Mesendoderm (in vitro differentiated cells): ENCODE results near the gene BAIAP2L2.
A peak's percentile ranks its signal among the peaks of the same experiment; 100 is the strongest.
"Not testable (repeated sequence)": the region's sequence is repeated elsewhere in the genome, so short reads cannot be mapped to it uniquely, and the experiment has no call there.

ENCODE experiments used
- DNase-seq: peaks from one replicate; pipeline ENCODE4 v3.0.0; 2013
- H2AK5ac ChIP-seq: 2 replicates; pipeline ENCODE4 v1.6.1; 2013; ENCODE audit warnings: low read length, inconsistent platforms
- H2BK120ac ChIP-seq: 2 replicates; pipeline ENCODE4 v1.6.1; 2013; ENCODE audit warnings: low read depth, mild to moderate bottlenecking, low read length, moderate library complexity, mixed read lengths
- H2BK15ac ChIP-seq: replicated peaks from 2 replicates; pipeline ENCODE4 v1.6.1; 2013; ENCODE audit warnings: low read depth, mild to moderate bottlenecking, moderate library complexity
- H2BK5ac ChIP-seq: 2 replicates; pipeline ENCODE4 v1.6.1; 2013; ENCODE audit warnings: low read length, inconsistent platforms
- H3K18ac ChIP-seq: 2 replicates; pipeline ENCODE4 v1.6.1; 2013; ENCODE audit warnings: mild to moderate bottlenecking, low read length, mixed read lengths
- H3K23ac ChIP-seq: one replicate; pipeline ENCODE4 v1.6.1; 2013; ENCODE audit warnings: low read length
- H3K27ac ChIP-seq: 2 replicates; pipeline ENCODE4 v1.5.1; 2013; ENCODE audit warnings: low read depth, mild to moderate bottlenecking, inconsistent platforms, low read length, moderate library complexity
- H3K27me3 ChIP-seq: 2 replicates; pipeline ENCODE4 v1.6.1; 2013; ENCODE audit warnings: low read length, control low read depth, mild to moderate bottlenecking, inconsistent platforms; ENCODE audit not compliant: insufficient read depth, poor library complexity
- H3K36me3 ChIP-seq: 2 replicates; pipeline ENCODE4 v1.6.1; 2013; ENCODE audit warnings: low read length, inconsistent platforms; ENCODE audit not compliant: control insufficient read depth, insufficient read depth
- H3K4ac ChIP-seq: one replicate; pipeline ENCODE4 v1.6.1; 2013; ENCODE audit warnings: low read depth, mild to moderate bottlenecking, low read length, moderate library complexity
- H3K4me1 ChIP-seq: 2 replicates; pipeline ENCODE4 v1.6.1; 2013; ENCODE audit warnings: low read depth, low read length, inconsistent platforms; ENCODE audit not compliant: control insufficient read depth
- H3K4me2 ChIP-seq: 2 replicates; pipeline ENCODE4 v1.6.1; 2013; ENCODE audit warnings: low read length
- H3K4me3 ChIP-seq: 2 replicates; pipeline ENCODE4 v1.5.1; 2013; ENCODE audit warnings: mild to moderate bottlenecking, low read length
- H3K56ac ChIP-seq: one replicate; pipeline ENCODE4 v1.6.1; 2013; ENCODE audit warnings: low read length
- H3K79me1 ChIP-seq: 2 replicates; pipeline ENCODE4 v1.6.1; 2013; ENCODE audit warnings: low read length, inconsistent platforms
- H3K79me2 ChIP-seq: 2 replicates; pipeline ENCODE4 v1.6.1; 2013; ENCODE audit warnings: mild to moderate bottlenecking, low read length; ENCODE audit not compliant: control insufficient read depth, insufficient read depth
- H3K9ac ChIP-seq: 2 replicates; pipeline ENCODE4 v1.6.1; 2013; ENCODE audit warnings: low read length, inconsistent platforms
- H4K5ac ChIP-seq: one replicate; pipeline ENCODE4 v1.6.1; 2013; ENCODE audit warnings: low read length
- H4K8ac ChIP-seq: one replicate; pipeline ENCODE4 v1.6.1; 2013; ENCODE audit warnings: low read depth, mild to moderate bottlenecking, control low read depth, low read length, moderate library complexity
- WGBS: extraction: QIAGEN DNeasy Blood & Tissue Kit; methylation state at CpG from one replicate; pipeline ENCODE4 v1.1.7; 2013; ENCODE audit warnings: low lambda C conversion rate, missing lambda C conversion rate; ENCODE audit not compliant: insufficient coverage; ENCODE audit errors: extremely low coverage; 5-methylcytosine and 5-hydroxymethylcytosine counted together

BAIAP2L2 gene

GRCh38 chr22:38148245-38148644, 37.8 kb upstream of the BAIAP2L2 start:
- H3K27ac ChIP-seq = no peak overlapping the region
- no peak overlapping the region for H3K4me2 ChIP-seq
- no peaks in the 10 kb centered on the region for H3K79me1 ChIP-seq
- no peaks in the 10 kb centered on the region for H3K27me3 ChIP-seq
- no peak overlapping the region for H2BK5ac ChIP-seq
- no peak overlapping the region for H3K4ac ChIP-seq
- H2BK120ac ChIP-seq = no peak overlapping the region
- no CpG with 5 or more reads among the region's 5 CpGs for WGBS
- H3K4me3 ChIP-seq = no peak overlapping the region
- no peak overlapping the region for H4K5ac ChIP-seq
- peak; percentile 30 for DNase-seq
- H3K79me2 ChIP-seq = no peaks in the 10 kb centered on the region
- H3K4me1 ChIP-seq = no peaks in the 10 kb centered on the region
- no peak overlapping the region for H4K8ac ChIP-seq
- H2BK15ac ChIP-seq = no peak overlapping the region
- no peak overlapping the region for H3K9ac ChIP-seq
- no peak overlapping the region for H3K23ac ChIP-seq
- no peak overlapping the region for H3K56ac ChIP-seq
- no peak overlapping the region for H2AK5ac ChIP-seq
- H3K18ac ChIP-seq = no peak overlapping the region
- no peaks in the 10 kb centered on the region for H3K36me3 ChIP-seq

- no CpG with 5 or more reads among the region's 3 CpGs for WGBS
- not testable (repeated sequence) for H3K23ac ChIP-seq, H2BK120ac ChIP-seq
These were observed 35.7 kb upstream of the BAIAP2L2 start for GRCh38 chr22:38146166-38146565.

DNA sequence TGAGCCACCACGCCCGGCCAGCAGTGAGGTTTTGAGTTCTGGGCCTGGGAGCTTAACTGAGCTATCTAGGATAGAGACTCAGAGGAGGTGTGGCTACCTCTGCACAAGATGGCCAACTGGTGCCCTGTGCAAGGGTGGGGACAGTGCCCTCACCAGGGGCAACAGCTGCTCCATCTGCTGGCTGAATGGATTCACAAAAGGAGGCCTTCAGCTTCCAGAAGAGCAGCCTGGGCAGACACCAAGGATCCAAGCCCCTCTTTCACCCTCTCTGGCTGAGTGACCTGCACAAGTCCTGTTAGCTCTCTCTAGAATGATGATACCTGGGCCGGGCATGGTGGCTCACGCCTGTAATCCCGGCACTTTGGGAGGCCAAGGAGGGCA, 33.5 kb upstream of the BAIAP2L2 start:
- H3K4me1 ChIP-seq = no peaks in the 10 kb centered on the region
- no peak overlapping the region for H4K5ac ChIP-seq
- no peak overlapping the region for H2BK15ac ChIP-seq
- H3K9ac ChIP-seq = no peak overlapping the region
- no peaks in the 10 kb centered on the region for H3K27me3 ChIP-seq
- peak; percentile 61 for DNase-seq
- no peak overlapping the region for H3K23ac ChIP-seq
- no peak overlapping the region for H3K4ac ChIP-seq
- H2BK120ac ChIP-seq = no peak overlapping the region
- no CpG with 5 or more reads among the region's 5 CpGs for WGBS
- no peak overlapping the region for H3K4me2 ChIP-seq
- H3K79me2 ChIP-seq = no peaks in the 10 kb centered on the region
- H3K56ac ChIP-seq = no peak overlapping the region
- H3K18ac ChIP-seq = no peak overlapping the region
- H3K4me3 ChIP-seq = no peak overlapping the region
- H2BK5ac ChIP-seq = no peak overlapping the region
- H2AK5ac ChIP-seq = no peak overlapping the region
- no peak overlapping the region for H4K8ac ChIP-seq
- H3K79me1 ChIP-seq = no peaks in the 10 kb centered on the region
- H3K36me3 ChIP-seq = no peaks in the 10 kb centered on the region
- H3K27ac ChIP-seq = no peak overlapping the region

More at GRCh38 chr22:38146166-38146565, 35.7 kb upstream of the BAIAP2L2 start:
- H3K4me1 ChIP-seq, H3K4me2 ChIP-seq, H4K5ac ChIP-seq, H3K36me3 ChIP-seq, H3K18ac ChIP-seq, H3K9ac ChIP-seq, H3K27ac ChIP-seq, H2AK5ac ChIP-seq, H3K27me3 ChIP-seq, H3K4ac ChIP-seq, H3K79me2 ChIP-seq, H2BK5ac ChIP-seq, H3K79me1 ChIP-seq, H3K4me3 ChIP-seq, H2BK15ac ChIP-seq, H3K56ac ChIP-seq, DNase-seq, H4K8ac ChIP-seq: not testable (repeated sequence)

- Histone ChIP-seq H2BK5ac (no peak overlapping the region), H3K79me1 (no peaks in the 10 kb centered on the region), H3K56ac (no peak overlapping the region), H3K4me2 (no peak overlapping the region), H3K9ac (no peak overlapping the region), H3K27ac (no peak overlapping the region), H3K18ac (no peak overlapping the region), H3K79me2 (no peaks in the 10 kb centered on the region), H3K23ac (no peak overlapping the region), H4K5ac (no peak overlapping the region), H3K4ac (no peak overlapping the region), H3K4me3 (no peak overlapping the region), H2BK120ac (no peak overlapping the region), H2AK5ac (no peak overlapping the region), H2BK15ac (no peak overlapping the region), H3K4me1 (no peaks in the 10 kb centered on the region), H4K8ac (no peak overlapping the region), H3K27me3 (no peaks in the 10 kb centered on the region), H3K36me3 (no peaks in the 10 kb centered on the region)
- no CpG with 5 or more reads among the region's 5 CpGs for WGBS
- no peak for DNase-seq
These were observed 32.1 kb upstream of the BAIAP2L2 start for GRCh38 chr22:38142606-38143005.

DNA sequence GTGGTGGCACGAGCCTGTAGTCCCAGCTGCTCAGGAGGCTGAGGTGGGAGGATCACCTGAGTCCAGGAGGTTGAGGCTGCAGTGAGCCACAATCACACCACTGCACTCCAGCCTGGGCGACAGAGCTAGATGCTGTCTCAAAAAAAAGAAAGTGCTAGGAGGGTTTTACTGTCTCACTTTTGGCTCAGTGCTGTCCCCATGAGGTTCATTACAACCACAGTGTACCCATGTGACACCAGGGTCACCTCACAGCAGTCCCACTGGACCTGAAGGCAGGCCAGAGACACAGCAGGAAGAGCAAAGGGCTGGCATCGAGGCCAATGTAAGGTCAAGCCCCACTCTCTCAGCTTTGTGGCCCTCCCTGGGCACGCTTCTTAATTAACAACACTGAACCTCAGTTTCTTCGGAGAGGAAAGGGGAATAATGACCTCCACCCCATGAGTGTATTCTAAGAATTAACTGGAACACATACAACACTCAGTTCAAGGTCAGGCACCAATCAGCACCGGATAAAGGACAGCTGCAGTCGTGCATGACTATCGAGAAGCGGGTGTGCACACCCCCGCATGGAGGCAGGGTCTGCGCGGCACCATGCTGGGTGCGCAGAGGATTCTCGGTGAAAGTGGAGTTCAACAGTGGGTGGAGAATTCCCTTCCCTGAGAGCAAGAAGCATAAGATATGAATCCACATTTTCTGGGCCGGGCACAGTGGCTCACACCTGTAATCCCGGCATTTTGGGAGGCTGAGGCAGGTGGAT, 30.9 kb upstream of the BAIAP2L2 start:
- no peak overlapping the region for H3K27ac ChIP-seq
- H4K5ac ChIP-seq = no peak overlapping the region
- H3K4me3 ChIP-seq = no peak overlapping the region
- H3K79me2 ChIP-seq = no peaks in the 10 kb centered on the region
- WGBS = no CpG with 5 or more reads among the region's 16 CpGs
- no peak overlapping the region for H4K8ac ChIP-seq
- H3K4me2 ChIP-seq = no peak overlapping the region
- H3K18ac ChIP-seq = no peak overlapping the region
- H3K27me3 ChIP-seq = no peaks in the 10 kb centered on the region
- H3K36me3 ChIP-seq = no peaks in the 10 kb centered on the region
- no peaks in the 10 kb centered on the region for H3K4me1 ChIP-seq
- H3K79me1 ChIP-seq = no peaks in the 10 kb centered on the region
- H2AK5ac ChIP-seq = no peak overlapping the region
- no peak overlapping the region for H3K4ac ChIP-seq
- no peak for DNase-seq
- no peak overlapping the region for H2BK5ac ChIP-seq
- H3K9ac ChIP-seq = no peak overlapping the region
- H2BK15ac ChIP-seq = no peak overlapping the region
- no peak overlapping the region for H3K23ac ChIP-seq
- H2BK120ac ChIP-seq = no peak overlapping the region
- H3K56ac ChIP-seq = no peak overlapping the region

GRCh38 chr22:38139901-38140300, 29.4 kb upstream of the BAIAP2L2 start:
- H3K27me3 ChIP-seq = no peaks in the 10 kb centered on the region
- H4K8ac ChIP-seq = no peak overlapping the region
- no peaks in the 10 kb centered on the region for H3K36me3 ChIP-seq
- no peak overlapping the region for H2BK15ac ChIP-seq
- H4K5ac ChIP-seq = no peak overlapping the region
- no peak overlapping the region for H3K4ac ChIP-seq
- WGBS = no CpG with 5 or more reads among the region's 11 CpGs
- no peak overlapping the region for H2BK5ac ChIP-seq
- no peak overlapping the region for H3K18ac ChIP-seq
- no peak overlapping the region for H3K23ac ChIP-seq
- no peaks in the 10 kb centered on the region for H3K4me1 ChIP-seq
- H3K56ac ChIP-seq = no peak overlapping the region
- no peak overlapping the region for H3K27ac ChIP-seq
- H3K9ac ChIP-seq = no peak overlapping the region
- no peak for DNase-seq
- H3K79me2 ChIP-seq = no peaks in the 10 kb centered on the region
- no peak overlapping the region for H2BK120ac ChIP-seq
- no peak overlapping the region for H3K4me3 ChIP-seq
- no peaks in the 10 kb centered on the region for H3K79me1 ChIP-seq
- H2AK5ac ChIP-seq = no peak overlapping the region
- H3K4me2 ChIP-seq = no peak overlapping the region
